ENCODE results near the gene IL10RB. TPM values are rescaled to one million over a fixed set of nuclear protein-coding genes. Genes with fewer than 3 reads are reported as not detected.

Gene IL10RB
- total and polyA plus RNA-seq, 2 of the 4 experiments (the other 2 are of a cell fraction): 20.1 to 45.2 TPM

GRCh38 chr21:33324291-33325221, 58.4 kb downstream of the IL10RB start, which contains the start of gene IFNAR1:
TSS of gene IFNAR1 (plus strand) at chr21:33324970. CDS start at chr21:33325056, 86 bp downstream.
- ChIA-PET CTCF (interaction anchor here (0.9 to 1.1 kb wide), 2 partner anchors 11 to 36 kb away, joined by 3 read pairs; no protein-coding TSS in a partner anchor), POLR2A (ENCODE audit: unreplicated experiment) (interaction anchor here (0.5 kb wide), 1 partner anchor 121 kb away, joined by 3 read pairs; no protein-coding TSS in a partner anchor)
- Histone ChIP-seq H4K20me1 (ENCODE audit: insufficient read depth, low read length) (peaks cover 12% of the 10 kb centered on the region), H3K23ac (ENCODE audit: low read depth, low read length) (peak within 1 kb of the TSS; percentile 73), H3K9me1 (ENCODE audit: insufficient read depth, low read length) (no peaks in the 10 kb centered on the region; the same call in none of the 2 replicates), H3K4me2 (ENCODE audit: low read depth, low read length) (peak within 1 kb of the TSS; percentile 97), H3K4me3 (ENCODE audit: insufficient read depth, low read depth, low read length) (peak within 1 kb of the TSS; percentile 77), H2BK120ac (ENCODE audit: low read depth, low read length) (peak within 1 kb of the TSS; percentile 66), H2BK15ac (ENCODE audit: low read depth, low read length) (peak within 1 kb of the TSS; percentile 53; the same call in 1 of the 3 replicates), H3K36me3 (ENCODE audit: control insufficient read depth, insufficient read depth, low read length) (no peaks in the 10 kb centered on the region), H3K14ac (replicated peaks; ENCODE audit: low read depth, low read length) (peak within 1 kb of the TSS; percentile 69), H4K5ac (ENCODE audit: low read depth, low read length) (peak within 1 kb of the TSS; percentile 69), H3K18ac (ENCODE audit: low read depth, low read length) (peak within 1 kb of the TSS; percentile 73), H3K9ac (ENCODE audit: low read depth, low read length) (peak within 1 kb of the TSS; percentile 91), H3K4ac (ENCODE audit: low read depth, low read length) (peak within 1 kb of the TSS; percentile 92), H3K9me3 (ENCODE audit: control insufficient read depth, insufficient read depth, low read length) (no peaks in the 10 kb centered on the region), H3K4me1 (ENCODE audit: control insufficient read depth, insufficient read depth, low read length) (no peaks in the 10 kb centered on the region), H4K8ac (ENCODE audit: low read depth in 2 of 2, low read length in 2 of 2) (peak within 1 kb of the TSS; percentile 59 to 88), H2BK5ac (ENCODE audit: low read depth, low read length, poor library complexity, severe bottlenecking) (peak within 1 kb of the TSS; percentile 92), H3K79me1 (ENCODE audit: low read depth in 1 of 2, low read length in 2 of 2) (peaks cover 14 to 29% of the 10 kb centered on the region in 2 experiments), H3K27me3 (ENCODE audit: control insufficient read depth, insufficient read depth, low read length) (no peaks in the 10 kb centered on the region), H2AK9ac (replicated peaks; ENCODE audit: low read depth, low read length, poor library complexity) (peak within 1 kb of the TSS; percentile 39), H4K91ac (ENCODE audit: insufficient read depth, low read depth, low read length) (peak within 1 kb of the TSS; percentile 85; the same call in 1 of the 2 replicates), H2BK20ac (ENCODE audit: low read depth, low read length) (no peak within 1 kb of the TSS), H3K56ac (ENCODE audit: extremely low read depth, insufficient read depth, low read length) (peak within 1 kb of the TSS; percentile 77), H3K27ac (ENCODE audit: insufficient read depth, low read length) (peak within 1 kb of the TSS; percentile 92), H2AFZ (replicated peaks; ENCODE audit: low read length, poor library complexity) (peak within 1 kb of the TSS; percentile 99), H2AK5ac (ENCODE audit: low read depth, low read length) (peak within 1 kb of the TSS; percentile 78; the same call in 1 of the 2 replicates)
- intact Hi-C loops (cut with micrococcal nuclease) (loop anchor here (2.0 kb wide), 1 partner anchor 126 kb away; no protein-coding TSS in a partner anchor), dilution Hi-C loops (cut with HindIII; ENCODE audit: low sequenced_read_pairs, unreplicated experiment) (no loop called here), in situ Hi-C loops (cut with MboI; ENCODE audit: low sequenced_read_pairs) (no loop called here)
- DNase-seq (peak; percentile 98), ATAC-seq (ENCODE audit: low read depth) (peak; percentile 93)
- WGBS, 2 experiments (ENCODE audit: extremely low coverage in 2 of 2, insufficient read length in 1 of 2): 0% methylated on average over 29 of the region's 86 CpGs; no CpG with 5 or more reads in 1 of the 2 experiments
- no TSS peak for BruUV-seq (replicated peaks)
- peak; percentile 26 for TF ChIP-seq RCOR1 (IDR thresholded peaks at IDR 0.05; ENCODE audit: insufficient replicate concordance, low read length)
- peak; percentile 83 for TF ChIP-seq BHLHE40 (IDR thresholded peaks at IDR 0.05; ENCODE audit: low read depth, low read length)
- no peak for TF ChIP-seq RFX5 (IDR thresholded peaks at IDR 0.05; ENCODE audit: low read depth, low read length)
- peak; percentile 66; the same call in 1 of the 2 replicates for TF ChIP-seq MAZ (IDR thresholded peaks at IDR 0.05; ENCODE audit: borderline replicate concordance, low read depth, low read length)
- no peak for TF ChIP-seq CHD1 (IDR thresholded peaks at IDR 0.05; ENCODE audit: low read depth, low read length)
- peak; percentile 82 for TF ChIP-seq CEBPB (IDR thresholded peaks at IDR 0.05; ENCODE audit: low read depth, low read length)
- no peak for TF ChIP-seq ELK1 (IDR thresholded peaks at IDR 0.05; ENCODE audit: borderline replicate concordance, low read depth, low read length)
- TF ChIP-seq RAD21 (IDR thresholded peaks at IDR 0.05; ENCODE audit: low read length): no peak
- no peak for TF ChIP-seq MAFK (IDR thresholded peaks at IDR 0.05; ENCODE audit: low read depth, low read length)
- peak; percentile 71; the same call in 1 of the 2 replicates for TF ChIP-seq POLR2A (IDR thresholded peaks at IDR 0.05; ENCODE audit: low read depth, low read length)
- TF ChIP-seq USF2 (IDR thresholded peaks at IDR 0.05; ENCODE audit: low read depth, low read length): peak; percentile 52; the same call in 1 of the 2 replicates
- TF ChIP-seq MXI1 (IDR thresholded peaks at IDR 0.05; ENCODE audit: borderline replicate concordance, low read depth, low read length): peak; percentile 47; the same call in 1 of the 2 replicates
- no peak for TF ChIP-seq SMC3 (IDR thresholded peaks at IDR 0.05; ENCODE audit: low read depth, low read length)

All from IMR-90 (cell line).